ENCODE data around the gene EXOC3.
"Not testable (repeated sequence)": the region's sequence is repeated elsewhere in the genome, so short reads cannot be mapped to it uniquely, and the experiment has no call there.

EXOC3 gene

GRCh38 chr5:402615-403359 lies 40.2 kb upstream of the EXOC3 start:
- Mint-ChIP-seq H3K36me3 (no peaks in the 10 kb centered on the region), H3K27me3 (peaks cover 9% of the 10 kb centered on the region), H3K9me3 (ENCODE audit: low read depth) (no peaks in the 10 kb centered on the region), H3K4me1 (ENCODE audit: low read depth) (peaks cover 17% of the 10 kb centered on the region), H3K27ac (no peak overlapping the region), H3K4me3 (no peak overlapping the region)

GRCh38 chr5:403995-404394 lies 39.0 kb upstream of the EXOC3 start:
- Mint-ChIP-seq H3K36me3 (peaks cover 2% of the 10 kb centered on the region), H3K9me3 (ENCODE audit: low read depth) (no peaks in the 10 kb centered on the region), H3K27ac (no peak overlapping the region), H3K4me3 (no peak overlapping the region), H3K4me1 (ENCODE audit: low read depth) (peaks cover 17% of the 10 kb centered on the region), H3K27me3 (peaks cover 9% of the 10 kb centered on the region)

- H3K4me3 Mint-ChIP-seq = no peak overlapping the region
- peaks cover 2% of the 10 kb centered on the region for H3K36me3 Mint-ChIP-seq
- no peaks in the 10 kb centered on the region for H3K9me3 Mint-ChIP-seq (ENCODE audit: low read depth)
- H3K27me3 Mint-ChIP-seq = peaks cover 9% of the 10 kb centered on the region
- no peak overlapping the region for H3K27ac Mint-ChIP-seq
- H3K4me1 Mint-ChIP-seq (ENCODE audit: low read depth) = peaks cover 11% of the 10 kb centered on the region
Measured at GRCh38 chr5:404666-405241, 38.2 kb upstream of the EXOC3 start.

- H3K9me3 Mint-ChIP-seq (ENCODE audit: low read depth) = no peaks in the 10 kb centered on the region
- no peak overlapping the region for H3K4me3 Mint-ChIP-seq
- H3K36me3 Mint-ChIP-seq = peaks cover 2% of the 10 kb centered on the region
- H3K27ac Mint-ChIP-seq = no peak overlapping the region
- H3K4me1 Mint-ChIP-seq (ENCODE audit: low read depth) = peaks cover 4% of the 10 kb centered on the region
- H3K27me3 Mint-ChIP-seq = peaks cover 8% of the 10 kb centered on the region
Measured at GRCh38 chr5:405421-405820, 37.6 kb upstream of the EXOC3 start.

- Mint-ChIP-seq H3K36me3 (peaks cover 2% of the 10 kb centered on the region), H3K27me3 (peaks cover 6% of the 10 kb centered on the region), H3K4me3 (no peak overlapping the region), H3K4me1 (ENCODE audit: low read depth) (peaks cover 3% of the 10 kb centered on the region), H3K27ac (no peak overlapping the region), H3K9me3 (ENCODE audit: low read depth) (no peaks in the 10 kb centered on the region)
Measured at GRCh38 chr5:406041-406440, 36.9 kb upstream of the EXOC3 start.

- Mint-ChIP-seq H3K4me1 (ENCODE audit: low read depth) (peaks cover 12% of the 10 kb centered on the region), H3K27me3 (no peaks in the 10 kb centered on the region), H3K4me3 (no peak overlapping the region)
Measured at GRCh38 chr5:407051-407450, 35.9 kb upstream of the EXOC3 start.

GRCh38 chr5:407801-408268 lies 35.1 kb upstream of the EXOC3 start:
- Mint-ChIP-seq H3K4me3 (no peak overlapping the region), H3K36me3 (peaks cover 2% of the 10 kb centered on the region), H3K27ac (no peak overlapping the region), H3K27me3 (no peaks in the 10 kb centered on the region), H3K4me1 (ENCODE audit: low read depth) (peaks cover 15% of the 10 kb centered on the region), H3K9me3 (ENCODE audit: low read depth) (no peaks in the 10 kb centered on the region)

More at GRCh38 chr5:407051-407450, 35.9 kb upstream of the EXOC3 start:
- no peaks in the 10 kb centered on the region for H3K9me3 Mint-ChIP-seq (ENCODE audit: low read depth)
- peaks cover 2% of the 10 kb centered on the region for H3K36me3 Mint-ChIP-seq
- no peak overlapping the region for H3K27ac Mint-ChIP-seq

GRCh38 chr5:410911-411517 lies 32.0 kb upstream of the EXOC3 start:
- no peak overlapping the region for H3K27ac Mint-ChIP-seq
- H3K36me3 Mint-ChIP-seq = peaks cover 2% of the 10 kb centered on the region
- no peaks in the 10 kb centered on the region for H3K9me3 Mint-ChIP-seq (ENCODE audit: low read depth)
- H3K4me3 Mint-ChIP-seq = no peak overlapping the region
- H3K4me1 Mint-ChIP-seq (ENCODE audit: low read depth) = peaks cover 15% of the 10 kb centered on the region
- H3K27me3 Mint-ChIP-seq = peaks cover 2% of the 10 kb centered on the region

GRCh38 chr5:411728-412127 lies 31.2 kb upstream of the EXOC3 start:
- Mint-ChIP-seq H3K9me3 (ENCODE audit: low read depth) (no peaks in the 10 kb centered on the region), H3K36me3 (peaks cover 2% of the 10 kb centered on the region), H3K4me1 (ENCODE audit: low read depth) (peaks cover 15% of the 10 kb centered on the region), H3K27me3 (peaks cover 2% of the 10 kb centered on the region), H3K4me3 (no peak overlapping the region), H3K27ac (peak overlapping the region; percentile 55)

GRCh38 chr5:414991-415927 lies 27.7 kb upstream of the EXOC3 start:
- H3K27me3 Mint-ChIP-seq; H3K27ac Mint-ChIP-seq; H3K36me3 Mint-ChIP-seq; H3K4me3 Mint-ChIP-seq; H3K9me3 Mint-ChIP-seq (ENCODE audit: low read depth): not testable (repeated sequence)
- H3K4me1 Mint-ChIP-seq (ENCODE audit: low read depth) = peaks cover 15% of the 10 kb centered on the region

- H3K36me3 Mint-ChIP-seq = no peaks in the 10 kb centered on the region
- no peaks in the 10 kb centered on the region for H3K9me3 Mint-ChIP-seq (ENCODE audit: low read depth)
- H3K4me3 Mint-ChIP-seq = no peak overlapping the region
Measured at GRCh38 chr5:415928-416635, 26.9 kb upstream of the EXOC3 start.

GRCh38 chr5:416636-416960 lies 26.4 kb upstream of the EXOC3 start:
- Mint-ChIP-seq H3K27me3 (peaks cover 2% of the 10 kb centered on the region), H3K36me3 (no peaks in the 10 kb centered on the region), H3K9me3 (ENCODE audit: low read depth) (no peaks in the 10 kb centered on the region), H3K4me3 (no peak overlapping the region), H3K4me1 (ENCODE audit: low read depth) (peaks cover 10% of the 10 kb centered on the region), H3K27ac (no peak overlapping the region)

More at GRCh38 chr5:415928-416635, 26.9 kb upstream of the EXOC3 start:
- Mint-ChIP-seq H3K27ac (no peak overlapping the region), H3K4me1 (ENCODE audit: low read depth) (peaks cover 14% of the 10 kb centered on the region), H3K27me3 (peaks cover 2% of the 10 kb centered on the region)

GRCh38 chr5:417301-418161 lies 25.4 kb upstream of the EXOC3 start:
- Mint-ChIP-seq H3K9me3 (ENCODE audit: low read depth) (no peaks in the 10 kb centered on the region), H3K4me1 (ENCODE audit: low read depth) (peaks cover 2% of the 10 kb centered on the region), H3K27me3 (peaks cover 2% of the 10 kb centered on the region), H3K4me3 (no peak overlapping the region), H3K27ac (no peak overlapping the region), H3K36me3 (no peaks in the 10 kb centered on the region)
